DMS53 treated with DMSO at 0.1 percent for 48 hours (cell line): Measurements from ENCODE around the gene SYNGR2.
"Not testable (repeated sequence)": the region's sequence is repeated elsewhere in the genome, so short reads cannot be mapped to it uniquely, and the experiment has no call there.

Source experiments
- DNase-seq: peaks from one replicate; lab custom pipeline; 2025; ENCODE audit not compliant: unreplicated experiment; lab: John Stamatoyannopoulos, UW

Gene SYNGR2

DNA sequence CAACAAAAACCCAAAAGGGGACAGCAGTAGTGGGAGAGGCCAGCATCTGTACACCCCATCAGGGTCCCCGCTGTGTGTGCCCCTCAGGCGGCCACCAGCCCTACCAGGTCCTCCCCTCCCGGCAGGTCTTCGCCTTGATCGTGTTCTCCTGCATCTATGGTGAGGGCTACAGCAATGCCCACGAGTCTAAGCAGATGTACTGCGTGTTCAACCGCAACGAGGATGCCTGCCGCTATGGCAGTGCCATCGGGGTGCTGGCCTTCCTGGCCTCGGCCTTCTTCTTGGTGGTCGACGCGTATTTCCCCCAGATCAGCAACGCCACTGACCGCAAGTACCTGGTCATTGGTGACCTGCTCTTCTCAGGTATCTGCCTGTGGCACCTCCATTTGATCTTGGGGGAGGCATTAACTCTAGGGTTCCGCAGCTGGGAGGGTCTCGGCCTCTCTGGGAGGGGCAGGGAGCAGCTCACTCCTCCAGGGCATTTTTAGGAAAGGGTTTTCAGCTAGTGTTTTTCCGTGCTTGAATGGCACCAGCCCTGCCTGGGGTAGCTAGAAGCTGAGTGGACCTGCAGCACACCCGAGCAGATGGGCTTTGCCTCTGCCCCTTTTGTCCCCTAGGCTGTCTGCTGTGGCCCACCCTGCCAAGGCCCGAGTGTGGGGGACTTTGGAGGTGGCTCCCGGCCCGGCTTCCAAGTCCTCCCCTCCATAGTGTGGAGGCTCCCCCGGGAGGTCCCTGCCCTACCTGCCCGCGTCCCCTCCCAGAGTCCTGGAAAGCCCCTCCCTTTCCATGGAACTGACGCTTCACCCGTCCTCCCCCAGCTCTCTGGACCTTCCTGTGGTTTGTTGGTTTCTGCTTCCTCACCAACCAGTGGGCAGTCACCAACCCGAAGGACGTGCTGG is 2.6 kb downstream of the SYNGR2 start:
- DNase-seq, result no peak

DNA sequence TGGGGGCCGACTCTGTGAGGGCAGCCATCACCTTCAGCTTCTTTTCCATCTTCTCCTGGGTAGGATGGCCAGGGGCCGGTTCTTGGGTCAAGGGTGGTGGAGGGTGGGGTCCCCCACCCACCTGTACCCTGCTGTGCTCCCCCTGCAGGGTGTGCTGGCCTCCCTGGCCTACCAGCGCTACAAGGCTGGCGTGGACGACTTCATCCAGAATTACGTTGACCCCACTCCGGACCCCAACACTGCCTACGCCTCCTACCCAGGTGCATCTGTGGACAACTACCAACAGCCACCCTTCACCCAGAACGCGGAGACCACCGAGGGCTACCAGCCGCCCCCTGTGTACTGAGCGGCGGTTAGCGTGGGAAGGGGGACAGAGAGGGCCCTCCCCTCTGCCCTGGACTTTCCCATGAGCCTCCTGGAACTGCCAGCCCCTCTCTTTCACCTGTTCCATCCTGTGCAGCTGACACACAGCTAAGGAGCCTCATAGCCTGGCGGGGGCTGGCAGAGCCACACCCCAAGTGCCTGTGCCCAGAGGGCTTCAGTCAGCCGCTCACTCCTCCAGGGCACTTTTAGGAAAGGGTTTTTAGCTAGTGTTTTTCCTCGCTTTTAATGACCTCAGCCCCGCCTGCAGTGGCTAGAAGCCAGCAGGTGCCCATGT is 3.3 kb downstream of the SYNGR2 start:
- not testable (repeated sequence) for DNase-seq

DNA sequence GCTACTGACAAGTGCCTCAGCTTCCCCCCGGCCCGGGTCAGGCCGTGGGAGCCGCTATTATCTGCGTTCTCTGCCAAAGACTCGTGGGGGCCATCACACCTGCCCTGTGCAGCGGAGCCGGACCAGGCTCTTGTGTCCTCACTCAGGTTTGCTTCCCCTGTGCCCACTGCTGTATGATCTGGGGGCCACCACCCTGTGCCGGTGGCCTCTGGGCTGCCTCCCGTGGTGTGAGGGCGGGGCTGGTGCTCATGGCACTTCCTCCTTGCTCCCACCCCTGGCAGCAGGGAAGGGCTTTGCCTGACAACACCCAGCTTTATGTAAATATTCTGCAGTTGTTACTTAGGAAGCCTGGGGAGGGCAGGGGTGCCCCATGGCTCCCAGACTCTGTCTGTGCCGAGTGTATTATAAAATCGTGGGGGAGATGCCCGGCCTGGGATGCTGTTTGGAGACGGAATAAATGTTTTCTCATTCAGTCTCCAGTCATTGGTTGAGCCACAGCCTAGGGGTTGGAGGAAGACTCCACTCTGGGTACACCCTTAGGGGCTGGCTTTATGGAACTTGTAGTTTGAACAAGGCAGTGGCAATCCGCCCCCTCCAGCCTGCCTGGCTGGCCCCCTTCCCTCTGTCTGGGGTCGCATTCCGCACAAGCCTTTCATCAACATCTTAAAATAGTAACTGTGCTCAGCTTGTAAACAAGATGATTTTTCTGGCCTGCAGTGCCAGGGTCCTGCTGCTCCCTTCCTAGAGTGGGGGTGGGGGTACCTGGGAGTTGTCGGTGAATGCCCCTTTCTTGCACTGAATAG is 4.1 kb downstream of the SYNGR2 start:
- no peak for DNase-seq

DNA sequence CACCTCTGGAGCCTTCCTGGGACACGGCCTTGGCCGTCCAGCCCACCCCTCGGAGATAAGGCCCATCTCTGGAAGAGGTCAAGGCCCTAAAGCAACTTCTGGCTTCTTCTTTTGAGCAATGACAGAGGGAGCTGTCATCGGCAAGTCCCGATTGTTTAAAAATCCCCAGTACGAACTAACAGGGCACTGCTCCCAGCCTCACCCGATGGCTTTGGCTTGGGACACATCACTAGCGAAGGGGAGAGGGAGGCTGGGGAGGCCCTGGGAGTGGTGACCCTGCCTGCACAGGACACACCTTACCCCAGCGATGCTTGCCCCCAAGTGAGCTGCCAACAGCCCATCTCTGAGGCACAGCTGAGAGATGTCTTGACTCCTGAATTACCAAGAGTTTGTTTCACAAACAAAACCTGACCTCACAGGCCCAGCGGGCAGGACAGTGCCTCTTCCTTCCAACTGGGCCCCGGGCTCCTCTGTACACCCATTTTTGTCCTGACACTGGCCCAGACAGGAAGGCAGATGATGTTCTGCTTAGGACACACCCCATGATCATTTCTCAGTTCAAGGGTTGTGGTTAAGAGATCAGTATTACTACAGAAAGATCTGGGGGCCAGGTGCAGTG is 4.8 kb downstream of the SYNGR2 start:
- DNase-seq, result no peak

DNA sequence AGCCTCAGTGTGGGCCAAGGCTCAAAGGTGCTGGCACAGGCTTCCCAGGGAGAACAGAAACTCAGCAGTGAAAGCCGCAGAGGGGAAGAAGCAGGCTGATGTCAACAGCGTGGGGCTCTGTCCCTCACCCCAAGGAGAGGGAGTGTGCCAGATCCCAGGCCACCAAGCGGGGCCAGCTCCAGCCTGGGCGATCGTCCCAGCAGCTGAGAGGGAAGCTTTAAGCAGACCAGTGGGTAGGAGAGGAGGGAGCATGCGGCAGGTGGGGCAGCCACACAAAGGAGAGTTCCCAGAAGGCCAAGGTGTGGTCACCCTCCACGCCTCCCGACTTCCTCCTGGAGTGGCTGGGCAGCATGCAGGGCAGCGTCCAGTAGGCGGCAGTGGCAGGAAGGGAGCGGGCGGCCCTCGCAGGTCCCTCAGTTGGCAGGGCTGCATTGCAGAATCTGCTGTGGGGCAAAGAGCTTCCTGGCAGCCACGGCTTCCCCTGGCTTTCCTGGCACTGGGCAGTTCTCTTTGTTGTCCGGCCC is 6.0 kb downstream of the SYNGR2 start:
- peak; percentile 93 for DNase-seq

DNA sequence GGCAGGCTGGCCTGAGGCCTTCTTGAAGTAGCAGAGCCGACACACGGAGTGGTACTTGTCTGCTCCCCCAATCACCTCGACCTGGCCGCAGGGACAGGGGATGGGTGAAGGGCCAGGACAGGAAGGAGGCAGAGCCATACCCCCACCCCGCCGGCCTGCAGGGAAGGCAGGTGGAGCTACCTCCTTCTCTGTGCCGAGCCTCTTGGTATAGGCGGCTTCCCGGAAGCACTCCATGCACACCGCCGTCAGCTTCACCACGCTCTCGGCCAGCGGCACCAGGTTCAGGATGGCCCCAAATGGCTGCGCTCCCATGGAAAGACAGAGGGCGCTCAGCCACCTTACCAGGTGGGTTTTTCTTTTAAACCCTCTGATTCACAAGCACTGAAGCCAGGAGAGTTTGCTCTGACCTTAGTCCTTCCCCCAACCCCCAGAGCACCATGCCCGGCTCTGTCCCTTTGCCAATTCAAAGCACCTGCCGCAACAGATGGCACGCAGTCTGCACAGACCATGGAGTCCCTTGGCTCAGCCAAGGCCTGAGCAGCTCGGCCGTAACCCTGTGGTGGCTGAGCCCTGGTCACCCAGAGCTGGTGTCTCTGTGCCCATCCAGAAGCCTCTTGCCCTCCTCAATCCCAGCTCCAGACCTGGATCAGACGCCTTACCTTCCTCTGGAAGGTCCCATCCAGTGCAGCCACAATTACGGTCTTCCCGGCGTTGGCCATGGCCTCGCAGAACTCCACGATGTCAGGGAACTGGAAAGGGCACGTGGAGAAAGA is 6.7 kb downstream of the SYNGR2 start:
- DNase-seq, result peak; percentile 92

DNA sequence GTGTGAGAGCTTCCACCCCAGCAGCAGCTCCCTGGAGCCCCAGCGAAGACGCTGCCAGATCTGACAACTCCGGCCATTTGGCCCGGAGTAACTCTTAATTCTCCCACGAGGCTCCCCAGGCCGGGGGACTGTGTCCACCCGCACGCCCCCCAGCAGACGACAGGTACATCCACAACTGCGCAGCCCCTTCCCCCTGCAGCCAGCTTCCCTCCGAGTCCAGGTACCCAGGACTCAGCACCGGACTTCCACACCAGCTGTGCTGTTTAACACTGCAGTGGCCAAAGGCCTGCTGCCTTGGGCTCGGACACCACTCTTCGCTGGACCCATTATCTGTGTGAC is 7.2 kb downstream of the SYNGR2 start:
- DNase-seq, result no peak

DNA sequence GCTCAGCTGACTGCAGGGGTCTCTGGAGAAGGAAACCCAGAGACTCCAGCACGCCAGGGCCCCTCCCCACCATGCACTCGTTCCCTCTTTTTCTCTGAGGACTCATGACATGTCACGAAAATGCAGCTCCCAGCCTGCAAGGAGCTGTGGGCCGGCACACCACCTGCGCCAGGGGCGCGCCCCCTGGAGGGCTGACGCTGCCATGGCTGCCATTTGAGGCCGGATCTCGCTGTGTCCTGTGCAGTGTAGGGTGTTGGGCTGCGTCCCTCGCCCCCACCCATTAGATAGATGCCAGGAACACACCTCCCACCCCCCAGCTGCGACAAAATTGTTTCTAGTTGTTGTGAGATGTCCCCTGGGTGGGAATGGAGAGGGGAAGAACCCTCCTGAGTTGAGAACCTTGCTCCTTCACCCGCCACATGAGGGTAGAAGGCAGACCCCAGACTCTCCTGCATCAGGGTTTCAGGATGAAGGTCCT is 8.2 kb downstream of the SYNGR2 start:
- DNase-seq, result no peak

DNA sequence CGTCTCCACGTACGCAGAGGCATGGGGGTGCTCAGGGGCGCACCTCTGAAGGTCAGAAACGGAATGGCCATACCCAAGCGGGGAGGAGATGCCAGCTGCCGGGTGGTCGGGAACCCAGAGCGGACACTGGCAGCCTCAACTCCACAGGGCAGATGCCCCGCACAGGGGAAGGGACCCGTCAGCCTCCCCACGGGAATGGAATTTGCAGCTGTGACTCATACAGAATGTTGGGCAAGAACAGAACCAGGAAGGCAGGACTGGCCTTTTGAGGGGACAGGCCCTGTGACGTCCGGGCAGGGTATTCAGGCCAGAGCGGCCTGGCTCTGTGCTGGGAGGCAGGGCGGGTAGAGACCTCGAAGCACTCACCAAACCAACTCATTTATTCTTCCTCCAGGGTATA is 11.0 kb downstream of the SYNGR2 start:
- DNase-seq, result no peak

DNA sequence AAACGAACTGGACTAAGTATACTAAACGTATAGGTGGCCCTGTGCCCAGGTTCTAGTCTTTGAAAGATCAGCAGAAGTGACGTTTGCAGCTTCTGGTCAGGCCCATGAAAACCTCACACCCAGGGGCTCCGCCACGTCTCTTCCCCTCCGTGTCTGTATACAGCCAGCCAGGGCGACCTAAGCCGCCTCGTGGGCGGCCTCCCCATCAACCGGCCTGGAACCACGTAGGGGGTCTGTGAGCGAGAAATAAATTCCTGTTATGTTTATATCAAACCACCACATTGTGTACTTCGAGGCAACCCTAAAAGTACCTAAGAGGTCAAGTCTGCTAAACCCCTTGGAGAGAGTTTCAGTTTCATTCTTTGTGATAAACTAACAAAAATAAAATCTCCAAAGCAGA is 11.7 kb downstream of the SYNGR2 start:
- DNase-seq, result no peak

DNA sequence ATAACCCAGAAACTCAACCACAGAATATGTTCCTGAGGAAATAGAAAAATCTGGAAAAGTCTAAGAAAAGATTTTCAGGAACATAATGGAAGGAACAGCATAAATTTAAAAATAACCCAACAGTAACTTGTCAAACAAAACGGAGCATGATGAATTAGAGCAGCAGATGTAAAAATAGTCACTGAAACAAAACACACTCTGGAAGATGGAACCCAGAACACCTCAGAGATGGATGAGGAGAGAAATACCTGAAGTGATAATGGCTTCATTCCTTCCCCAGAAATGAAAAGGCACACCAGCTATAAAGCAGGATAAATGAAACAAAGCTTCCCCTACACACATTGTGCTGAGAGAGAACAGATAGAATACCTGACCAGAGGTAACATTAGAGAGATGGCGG is 12.1 kb downstream of the SYNGR2 start:
- DNase-seq, result no peak

DNA sequence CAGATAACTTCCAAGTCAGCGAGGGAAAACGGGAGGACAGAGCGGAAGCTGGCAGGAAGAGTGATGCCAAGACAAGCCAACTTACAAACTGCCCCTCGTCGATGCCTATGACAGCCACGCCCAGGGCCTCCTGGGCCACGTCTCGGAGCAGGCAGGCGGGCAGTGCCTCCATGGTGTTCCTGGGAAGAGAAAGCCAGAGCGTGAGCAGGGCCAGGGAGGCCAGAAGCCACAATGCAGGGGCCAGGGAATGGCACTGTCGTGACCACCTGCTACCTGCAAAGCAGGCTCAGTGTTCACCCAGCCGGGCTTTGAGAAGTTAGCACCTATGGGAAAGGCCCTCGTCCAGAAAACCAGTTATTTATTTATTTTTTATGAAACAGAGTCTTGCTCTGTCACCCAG is 14.1 kb downstream of the SYNGR2 start:
- no peak for DNase-seq

DNA sequence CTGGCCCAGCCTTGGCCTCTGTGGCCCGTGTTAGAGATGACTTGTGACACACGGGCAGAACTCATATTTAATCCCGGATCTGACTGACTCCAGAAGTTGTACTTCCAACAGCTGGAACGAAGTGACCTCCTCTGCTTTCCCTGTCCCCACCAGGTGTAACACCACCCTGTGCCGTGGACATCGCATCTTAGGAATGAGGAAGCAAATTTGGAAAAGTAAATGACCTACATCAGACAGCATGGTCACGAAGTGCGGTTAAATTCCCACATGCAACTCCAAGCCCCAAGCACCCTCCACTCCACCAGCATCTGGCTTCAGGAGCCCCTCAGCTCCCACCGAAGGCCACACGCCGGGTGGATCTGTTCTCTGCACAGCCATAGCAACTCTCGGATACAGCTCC is 15.5 kb downstream of the SYNGR2 start:
- no peak for DNase-seq

DNA sequence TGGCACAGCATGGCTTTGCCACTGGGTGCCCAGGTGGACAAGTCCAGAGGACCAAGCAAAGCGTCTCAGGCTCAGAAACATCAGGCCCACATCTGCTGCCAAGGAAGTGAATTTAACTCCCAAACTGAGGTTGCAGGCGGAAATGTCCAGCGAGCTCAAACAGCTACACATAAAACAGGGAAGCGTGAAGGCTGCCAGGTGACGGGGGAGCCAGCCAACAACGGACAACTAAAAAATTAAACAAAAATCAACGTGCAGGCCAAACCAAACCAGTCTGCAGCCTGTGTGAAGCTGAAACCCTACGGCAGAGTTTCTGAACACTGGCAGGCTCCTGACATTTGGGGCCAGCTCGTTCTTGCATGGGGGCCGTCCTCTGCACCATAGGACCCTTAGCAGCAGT is 16.0 kb downstream of the SYNGR2 start:
- no peak for DNase-seq

DNA sequence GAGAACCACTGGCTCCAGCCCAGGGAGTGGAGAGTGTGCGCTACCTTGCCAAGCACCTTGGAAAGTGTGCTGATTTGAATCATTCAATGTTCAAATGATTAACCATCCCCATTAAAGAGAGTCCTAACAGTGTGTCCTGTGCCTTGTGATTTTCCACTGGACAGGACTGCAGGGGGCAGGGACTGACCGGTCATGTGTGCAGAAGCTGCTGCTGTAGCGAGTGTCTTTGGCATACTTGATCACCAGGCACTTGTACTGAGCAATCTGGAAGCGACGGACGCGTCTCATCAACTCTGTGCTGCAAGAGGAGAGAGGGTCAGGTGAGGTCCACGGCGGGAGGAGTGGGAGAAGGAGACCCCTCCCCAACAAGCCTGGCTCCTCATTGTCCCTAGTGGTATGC is 16.5 kb downstream of the SYNGR2 start:
- no peak for DNase-seq

DNA sequence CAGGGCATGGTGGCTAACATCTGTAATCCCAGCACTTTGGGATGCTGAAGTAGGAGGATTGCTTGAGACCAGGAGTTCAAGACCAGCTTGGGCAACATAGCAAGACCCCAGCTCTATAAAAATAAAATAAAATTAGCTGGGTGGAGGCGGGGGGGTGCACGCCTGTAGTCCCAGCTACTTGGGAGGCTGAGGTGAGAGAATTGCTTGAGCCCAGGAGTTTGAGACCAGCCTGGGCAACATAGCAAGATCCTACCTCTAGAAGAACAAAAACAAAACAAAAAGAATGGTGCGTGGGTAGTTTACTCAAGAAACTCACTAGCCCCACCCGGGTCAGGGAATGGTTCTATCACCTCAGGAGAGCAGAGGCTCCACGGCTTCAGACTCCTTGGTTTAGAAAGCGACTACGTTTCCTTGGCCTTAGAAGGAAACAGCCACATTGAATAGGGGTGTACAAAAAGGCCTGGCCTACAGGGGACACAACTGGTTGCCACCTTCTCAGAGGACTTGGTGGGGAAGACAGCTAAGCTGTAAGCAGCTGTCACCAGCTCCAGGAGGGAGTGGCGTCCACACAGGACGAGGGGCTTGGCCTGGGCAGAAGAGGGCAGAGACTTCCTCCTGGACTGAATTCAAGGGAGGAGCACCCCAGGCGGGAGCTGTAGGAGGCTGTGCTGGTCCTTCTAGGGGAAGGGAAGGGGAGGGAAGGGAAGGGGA is 17.8 kb downstream of the SYNGR2 start:
- DNase-seq, result no peak

DNA sequence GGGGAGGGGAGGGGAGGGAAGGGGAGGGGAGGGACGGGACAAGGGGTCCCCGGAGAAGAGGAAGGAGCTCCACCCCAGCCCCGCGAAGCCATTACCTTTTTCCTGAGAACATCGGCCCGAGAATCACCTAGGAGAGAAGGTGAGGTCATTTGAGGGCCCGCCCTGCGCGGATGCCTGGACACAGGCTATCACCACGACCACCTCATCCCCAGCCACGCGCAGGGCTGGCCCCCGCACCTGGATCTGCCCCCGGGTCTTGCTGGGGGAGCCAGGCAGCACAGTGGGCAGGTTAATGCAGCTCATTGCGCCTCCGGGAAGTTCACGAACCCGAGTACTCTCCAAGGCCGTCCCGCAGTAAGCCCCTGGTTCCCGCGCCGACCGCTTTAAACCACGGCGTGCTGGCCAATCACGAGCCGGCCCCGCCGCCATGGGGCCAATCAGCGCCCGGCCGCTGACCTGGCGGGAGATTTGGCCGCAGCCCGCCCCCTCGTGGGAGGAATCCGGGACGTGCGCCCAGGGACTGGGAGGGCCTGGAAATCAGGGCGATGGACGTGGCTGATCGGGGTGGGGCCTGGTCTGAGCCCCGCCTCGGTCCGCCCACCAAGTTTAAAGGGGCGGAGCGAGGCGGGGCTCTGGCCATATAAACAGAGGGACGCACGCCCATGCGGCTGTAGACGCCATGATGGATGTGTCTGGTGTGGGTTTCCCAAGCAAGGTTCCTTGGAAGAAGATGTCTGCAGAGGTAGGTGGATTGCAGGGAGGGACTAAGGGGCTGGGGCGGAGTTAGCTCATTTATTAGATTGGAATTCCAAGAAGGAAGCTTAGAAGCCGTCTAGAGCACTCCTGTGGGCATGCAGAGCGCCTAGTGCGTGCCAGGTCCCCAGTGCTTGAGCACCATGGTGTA is 18.6 kb downstream of the SYNGR2 start, which contains the start of the genes AFMID and TK1:
Gene AFMID (plus strand): TSS at position 671 of the 904 bp plus-strand sequence. CDS start 9 bp downstream, at position 680.
Gene TK1 (minus strand): TSS at position 361 of the 904 bp plus-strand sequence. CDS start 58 bp downstream, at position 303.
- DNase-seq, result peak; percentile 93

DNA sequence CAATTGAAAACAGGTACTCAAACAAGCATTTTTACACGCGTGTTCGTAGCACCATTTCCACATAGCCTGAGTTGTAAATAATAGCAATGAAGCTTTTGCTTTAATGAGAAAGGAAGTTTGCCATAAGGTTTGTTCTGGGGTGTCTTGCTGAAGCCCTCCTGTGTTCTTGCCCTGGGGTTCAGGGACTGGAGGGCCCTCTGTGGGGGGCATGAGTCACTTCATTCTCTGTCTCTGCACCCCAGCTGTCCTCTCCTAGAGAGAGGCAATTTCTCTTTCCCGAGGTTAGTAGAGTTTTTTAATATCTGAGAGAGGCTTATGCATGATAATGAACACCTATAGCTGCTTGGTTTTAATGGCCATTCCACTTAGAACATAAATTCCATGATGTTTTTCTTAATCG is 28.3 kb downstream of the SYNGR2 start:
- DNase-seq, result no peak
